SK-N-SH treated with all-trans-retinoic acid at 6 μM for 48 hours (cell line): ENCODE measurements around the gene GRM7.

Experiments
- ATAC-seq: fragments of 200-7000 bp; cut with Tn5 transposase; 3 replicates; pipeline ENCODE4 v1.9.1; 2020; ENCODE audit warnings: mild to moderate bottlenecking, moderate library complexity
- ARNTL ChIP-seq: fragments of 450-650 bp; formaldehyde crosslinking; IDR thresholded peaks from 2 replicates; pipeline ENCODE4 v1.5.0; 2020; ENCODE audit warnings: low read depth, mild to moderate bottlenecking, moderate library complexity, borderline replicate concordance
- BACH2 ChIP-seq: fragments of 250-450 bp; sonication (Bioruptor Pico); IDR thresholded peaks from 2 replicates; pipeline ENCODE4 v1.9.0; 2021; ENCODE audit warnings: mild to moderate bottlenecking, borderline replicate concordance
- CSDC2 ChIP-seq: fragments of 250-450 bp; sonication (Bioruptor Pico); IDR thresholded peaks from 2 replicates; pipeline ENCODE4 v1.5.0; 2020; ENCODE audit warnings: mild to moderate bottlenecking, moderate library complexity
- CSRNP3 ChIP-seq: fragments of 250-450 bp; sonication (Bioruptor Pico); IDR thresholded peaks from 2 replicates; pipeline ENCODE4 v1.5.1; 2021; ENCODE audit warnings: mild to moderate bottlenecking, moderate library complexity
- ESRRG ChIP-seq: fragments of 250-450 bp; sonication (Bioruptor Pico); IDR thresholded peaks from 2 replicates; pipeline ENCODE4 v1.6.1; 2021; ENCODE audit warnings: mild to moderate bottlenecking
- GLIS3 ChIP-seq: fragments of 250-450 bp; sonication (Bioruptor Pico); IDR thresholded peaks from 2 replicates; pipeline ENCODE4 v1.5.0; 2020; ENCODE audit warnings: mild to moderate bottlenecking, moderate library complexity
- ISL1 ChIP-seq: fragments of 250-450 bp; sonication (Bioruptor Pico); IDR thresholded peaks from 2 replicates; pipeline ENCODE4 v2.1.2; 2022; ENCODE audit warnings: mild to moderate bottlenecking, moderate library complexity
- OSR1 ChIP-seq: fragments of 250-450 bp; sonication (Bioruptor Pico); IDR thresholded peaks from 2 replicates; pipeline ENCODE4 v1.8.0; 2022; ENCODE audit warnings: moderate library complexity, mild to moderate bottlenecking, inconsistent platforms
- PATZ1 ChIP-seq: fragments of 250-450 bp; sonication (Bioruptor Pico); IDR thresholded peaks from 2 replicates; pipeline ENCODE4 v1.8.0; 2020; ENCODE audit warnings: mild to moderate bottlenecking, moderate library complexity, borderline replicate concordance
- PPARA ChIP-seq: fragments of 250-450 bp; sonication (Bioruptor Pico); IDR thresholded peaks from 2 replicates; pipeline ENCODE4 v1.5.0; 2020; ENCODE audit warnings: mild to moderate bottlenecking, borderline replicate concordance
- RARB ChIP-seq: fragments of 250-450 bp; sonication (Bioruptor Pico); IDR thresholded peaks from 2 replicates; pipeline ENCODE4 v1.8.0; 2021; ENCODE audit warnings: mild to moderate bottlenecking, moderate library complexity
- SNAI2 ChIP-seq: fragments of 250-450 bp; sonication (Bioruptor Pico); IDR thresholded peaks from 2 replicates; pipeline ENCODE4 v1.5.0; 2020; ENCODE audit warnings: mild to moderate bottlenecking, moderate library complexity
- TCF4 ChIP-seq: fragments of 250-450 bp; sonication (Bioruptor Pico); IDR thresholded peaks from 2 replicates; pipeline ENCODE4 v1.8.0; 2021; ENCODE audit warnings: mild to moderate bottlenecking, moderate library complexity, borderline replicate concordance
- TOX ChIP-seq: fragments of 250-450 bp; sonication (Bioruptor Pico); IDR thresholded peaks from 2 replicates; pipeline ENCODE4 v1.8.0; 2021; ENCODE audit warnings: mild to moderate bottlenecking, moderate library complexity, borderline replicate concordance
- TSHZ2 ChIP-seq: fragments of 250-450 bp; sonication (Bioruptor Pico); IDR thresholded peaks from 2 replicates; pipeline ENCODE4 v1.5.0; 2020; ENCODE audit warnings: mild to moderate bottlenecking, moderate library complexity
- ZC3H10 ChIP-seq: fragments of 250-450 bp; sonication (Bioruptor Pico); IDR thresholded peaks from 2 replicates; pipeline ENCODE4 v1.5.1; 2021; ENCODE audit warnings: mild to moderate bottlenecking, moderate library complexity
- ZFP3 ChIP-seq: fragments of 250-450 bp; sonication (Bioruptor Pico); IDR thresholded peaks from 2 replicates; pipeline ENCODE4 v1.5.0; 2020; ENCODE audit warnings: mild to moderate bottlenecking, moderate library complexity
- ZNF565 ChIP-seq: fragments of 450-650 bp; formaldehyde crosslinking; conservative IDR thresholded peaks from 2 replicates; pipeline ENCODE4 v1.5.0; 2020; ENCODE audit warnings: low read depth, mild to moderate bottlenecking, moderate library complexity
- ZNF70 ChIP-seq: fragments of 450-650 bp; formaldehyde crosslinking; IDR thresholded peaks from 2 replicates; pipeline ENCODE4 v1.5.0; 2020; ENCODE audit warnings: mild to moderate bottlenecking, moderate library complexity
- ZNF8 ChIP-seq: fragments of 450-650 bp; formaldehyde crosslinking; IDR thresholded peaks from 2 replicates; pipeline ENCODE4 v1.5.0; 2020; ENCODE audit warnings: mild to moderate bottlenecking, moderate library complexity
- TF ChIP-seq, protein P1 (sequence below): fragments of 250-450 bp; sonication (Bioruptor Pico); IDR thresholded peaks from 2 replicates; pipeline ENCODE4 v1.5.1; 2020; ENCODE audit warnings: low read depth, mild to moderate bottlenecking, moderate library complexity
- TF ChIP-seq, protein P2 (sequence below): fragments of 250-450 bp; sonication (Bioruptor Pico); IDR thresholded peaks from 2 replicates; pipeline ENCODE4 v1.8.0; 2021; ENCODE audit warnings: low read depth, mild to moderate bottlenecking, moderate library complexity, borderline replicate concordance

Gene GRM7

GRCh38 chr3:7265736-7266135 lies 404.8 kb downstream of the GRM7 start:
- TF ChIP-seq ARNTL (CRISPR knock-in tag) (no peak), ZC3H10 (CRISPR knock-in tag) (no peak), ISL1 (CRISPR knock-in tag) (no peak), ZNF565 (no peak), PATZ1 (CRISPR knock-in tag) (no peak), ESRRG (CRISPR knock-in tag) (no peak), TOX (CRISPR knock-in tag) (no peak), TCF4 (no peak), ZNF70 (CRISPR knock-in tag) (no peak), SNAI2 (no peak), PPARA (CRISPR knock-in tag) (no peak), GLIS3 (CRISPR knock-in tag) (no peak)
- TF ChIP-seq, protein P1, sequence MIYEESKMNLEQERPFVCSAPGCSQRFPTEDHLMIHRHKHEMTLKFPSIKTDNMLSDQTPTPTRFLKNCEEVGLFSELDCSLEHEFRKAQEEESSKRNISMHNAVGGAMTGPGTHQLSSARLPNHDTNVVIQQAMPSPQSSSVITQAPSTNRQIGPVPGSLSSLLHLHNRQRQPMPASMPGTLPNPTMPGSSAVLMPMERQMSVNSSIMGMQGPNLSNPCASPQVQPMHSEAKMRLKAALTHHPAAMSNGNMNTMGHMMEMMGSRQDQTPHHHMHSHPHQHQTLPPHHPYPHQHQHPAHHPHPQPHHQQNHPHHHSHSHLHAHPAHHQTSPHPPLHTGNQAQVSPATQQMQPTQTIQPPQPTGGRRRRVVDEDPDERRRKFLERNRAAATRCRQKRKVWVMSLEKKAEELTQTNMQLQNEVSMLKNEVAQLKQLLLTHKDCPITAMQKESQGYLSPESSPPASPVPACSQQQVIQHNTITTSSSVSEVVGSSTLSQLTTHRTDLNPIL (CRISPR knock-in tag) = no peak
- TF ChIP-seq, protein P2, sequence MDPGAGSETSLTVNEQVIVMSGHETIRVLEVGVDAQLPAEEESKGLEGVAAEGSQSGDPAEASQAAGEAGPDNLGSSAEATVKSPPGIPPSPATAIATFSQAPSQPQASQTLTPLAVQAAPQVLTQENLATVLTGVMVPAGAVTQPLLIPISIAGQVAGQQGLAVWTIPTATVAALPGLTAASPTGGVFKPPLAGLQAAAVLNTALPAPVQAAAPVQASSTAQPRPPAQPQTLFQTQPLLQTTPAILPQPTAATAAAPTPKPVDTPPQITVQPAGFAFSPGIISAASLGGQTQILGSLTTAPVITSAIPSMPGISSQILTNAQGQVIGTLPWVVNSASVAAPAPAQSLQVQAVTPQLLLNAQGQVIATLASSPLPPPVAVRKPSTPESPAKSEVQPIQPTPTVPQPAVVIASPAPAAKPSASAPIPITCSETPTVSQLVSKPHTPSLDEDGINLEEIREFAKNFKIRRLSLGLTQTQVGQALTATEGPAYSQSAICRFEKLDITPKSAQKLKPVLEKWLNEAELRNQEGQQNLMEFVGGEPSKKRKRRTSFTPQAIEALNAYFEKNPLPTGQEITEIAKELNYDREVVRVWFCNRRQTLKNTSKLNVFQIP (CRISPR knock-in tag) = no peak
- ATAC-seq = no peak

DNA sequence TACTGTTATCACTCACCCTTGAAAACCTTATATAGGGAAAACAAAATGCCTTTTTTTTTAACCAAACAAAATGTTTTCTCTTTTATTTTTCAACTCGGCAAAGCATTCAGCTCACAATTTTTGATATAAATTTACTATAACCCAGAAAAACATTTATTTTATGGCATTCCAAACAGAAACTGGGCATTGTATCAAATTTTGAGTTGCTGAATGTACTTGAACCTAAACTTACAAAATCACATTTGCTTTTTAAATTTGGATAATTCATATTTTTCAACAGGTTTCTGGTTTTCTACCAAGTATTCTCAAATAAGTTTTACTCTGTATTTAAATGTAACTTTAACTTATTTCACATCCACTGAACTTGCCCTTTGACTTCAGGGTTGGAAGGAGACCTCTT lies 405.6 kb downstream of the GRM7 start:
- no peak for ATAC-seq

DNA sequence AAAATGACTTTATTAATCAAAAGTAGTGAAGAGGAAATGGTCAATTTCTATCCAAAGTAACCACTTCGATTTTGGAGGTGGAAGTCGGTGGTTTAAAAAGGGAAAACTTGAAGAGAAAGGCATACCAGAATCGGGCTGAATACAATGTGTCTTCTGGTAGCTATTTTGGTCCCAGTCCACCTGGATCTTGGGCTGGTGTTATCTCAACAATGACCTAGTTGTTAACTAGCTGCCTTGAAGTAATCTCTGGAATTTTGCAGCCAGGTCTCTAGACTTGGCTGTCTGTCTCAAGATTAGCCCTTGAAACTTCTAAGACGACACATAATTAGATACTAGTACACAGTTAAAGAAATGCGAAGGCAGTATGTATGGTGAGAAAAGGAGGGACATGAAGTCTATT lies 409.8 kb downstream of the GRM7 start:
- TF ChIP-seq ESRRG (CRISPR knock-in tag) (no peak), ZFP3 (CRISPR knock-in tag) (no peak), CSRNP3 (CRISPR knock-in tag) (no peak), BACH2 (CRISPR knock-in tag) (no peak), ISL1 (CRISPR knock-in tag) (no peak), TCF4 (no peak), ARNTL (CRISPR knock-in tag) (no peak), RARB (CRISPR knock-in tag) (no peak), ZNF8 (CRISPR knock-in tag) (no peak), TSHZ2 (CRISPR knock-in tag) (no peak), OSR1 (CRISPR knock-in tag) (no peak), SNAI2 (no peak), ZC3H10 (CRISPR knock-in tag) (no peak), PPARA (CRISPR knock-in tag) (no peak)
- no peak for ATAC-seq

More for the DNA sequence above, 405.6 kb downstream of the GRM7 start:
- TF ChIP-seq CSRNP3 (CRISPR knock-in tag) (no peak), CSDC2 (no peak), ZFP3 (CRISPR knock-in tag) (no peak), SNAI2 (no peak), ZC3H10 (CRISPR knock-in tag) (no peak), OSR1 (CRISPR knock-in tag) (no peak), ZNF8 (CRISPR knock-in tag) (no peak), ISL1 (CRISPR knock-in tag) (no peak)
